Measurements from ENCODE around the gene EHBP1. TPM values are rescaled to one million over a fixed set of nuclear protein-coding genes. Genes with fewer than 3 reads are reported as not detected.

The EHBP1 gene
- total RNA-seq, 1 donor from 2014 or later, result 35.4 TPM

- DNase-seq, result no peak
These were observed 321.7 kb downstream of the EHBP1 start for GRCh38 chr2:63027220-63027619.

- peak; percentile 85 for DNase-seq
These were observed 323.5 kb downstream of the EHBP1 start for GRCh38 chr2:63029058-63029457.

- peak; percentile 17 for DNase-seq
These were observed 329.0 kb downstream of the EHBP1 start for GRCh38 chr2:63034526-63034925.

- DNase-seq, result peak; percentile 75
These were observed 329.7 kb downstream of the EHBP1 start for GRCh38 chr2:63035169-63035568.

GRCh38 chr2:63035660-63036059, 330.1 kb downstream of the EHBP1 start:
- peak; percentile 18 for DNase-seq

GRCh38 chr2:63038034-63038433, 332.5 kb downstream of the EHBP1 start:
- DNase-seq, result no peak

GRCh38 chr2:63040586-63040985, 335.1 kb downstream of the EHBP1 start:
- DNase-seq, result no peak

- no peak for DNase-seq
These were observed 336.1 kb downstream of the EHBP1 start for GRCh38 chr2:63041592-63041991.

- no peak for DNase-seq
These were observed 339.1 kb downstream of the EHBP1 start for GRCh38 chr2:63044362-63045327.

GRCh38 chr2:63046552-63046951, 341.0 kb downstream of the EHBP1 start:
- DNase-seq, result no peak

- no peak for DNase-seq
These were observed 341.4 kb downstream of the EHBP1 start for GRCh38 chr2:63046961-63047320.

GRCh38 chr2:63047321-63048279, 342.1 kb downstream of the EHBP1 start:
- DNase-seq, result peak; percentile 47

GRCh38 chr2:63048367-63049171, 343.1 kb downstream of the EHBP1 start:
- peak; percentile 23 for DNase-seq

- no peak for DNase-seq
These were observed 343.9 kb downstream of the EHBP1 start for GRCh38 chr2:63049211-63049969.

GRCh38 chr2:63049970-63050333, 344.4 kb downstream of the EHBP1 start:
- peak; percentile 33 for DNase-seq

GRCh38 chr2:63050334-63051041, 345.0 kb downstream of the EHBP1 start, which contains the start of gene OTX1:
Gene OTX1, plus strand, starts transcription at chr2:63050830. Its CDS starts 2,161 bp downstream, at chr2:63052991.
- peak; percentile 49 for DNase-seq

GRCh38 chr2:63051042-63051794, 345.7 kb downstream of the EHBP1 start:
- DNase-seq, result no peak

- no peak for DNase-seq
These were observed 346.4 kb downstream of the EHBP1 start for GRCh38 chr2:63051795-63052333.

GRCh38 chr2:63052411-63053080, 347.0 kb downstream of the EHBP1 start:
- DNase-seq, result no peak

Measured in dermis blood vessel endothelial cell (primary cell).